RWPE1 (cell line): ENCODE measurements around the gene NRP1.
A peak's percentile ranks its signal among the peaks of the same experiment; 100 is the strongest.

ENCODE experiments used
- CTCF ChIA-PET: fragments of 350-600 bp; sonication (Branson Sonifier 250); formaldehyde crosslinking; extraction: SDS; loops from one replicate; lab custom pipeline; 2021; lab: Yijun Ruan, JAX
- POLR2A ChIA-PET: fragments of 400-600 bp; formaldehyde crosslinking; extraction: SDS; loops from one replicate; lab custom pipeline; 2020; ENCODE audit warnings: antibody characterized with exemption; ENCODE audit not compliant: low non-redundant PET; lab: Yijun Ruan, JAX
- DNase-seq: peaks from one replicate; pipeline ENCODE4 v3.0.0; 2012; ENCODE audit warnings: low spot score
- H3K27ac ChIP-seq: fragments of 450-650 bp; 2 replicates; pipeline ENCODE4 v1.5.1; 2017
- TF ChIP-seq, protein P1 (sequence below): fragments of 450-650 bp; conservative IDR thresholded peaks from 2 replicates; pipeline ENCODE4 v1.5.1; 2017; ENCODE audit warnings: low read depth, mild to moderate bottlenecking

Gene NRP1

GRCh38 chr10:33352615-33353014 is 18.1 kb upstream of the NRP1 start:
- no peak overlapping the region for H3K27ac ChIP-seq
- TF ChIP-seq, protein P1, sequence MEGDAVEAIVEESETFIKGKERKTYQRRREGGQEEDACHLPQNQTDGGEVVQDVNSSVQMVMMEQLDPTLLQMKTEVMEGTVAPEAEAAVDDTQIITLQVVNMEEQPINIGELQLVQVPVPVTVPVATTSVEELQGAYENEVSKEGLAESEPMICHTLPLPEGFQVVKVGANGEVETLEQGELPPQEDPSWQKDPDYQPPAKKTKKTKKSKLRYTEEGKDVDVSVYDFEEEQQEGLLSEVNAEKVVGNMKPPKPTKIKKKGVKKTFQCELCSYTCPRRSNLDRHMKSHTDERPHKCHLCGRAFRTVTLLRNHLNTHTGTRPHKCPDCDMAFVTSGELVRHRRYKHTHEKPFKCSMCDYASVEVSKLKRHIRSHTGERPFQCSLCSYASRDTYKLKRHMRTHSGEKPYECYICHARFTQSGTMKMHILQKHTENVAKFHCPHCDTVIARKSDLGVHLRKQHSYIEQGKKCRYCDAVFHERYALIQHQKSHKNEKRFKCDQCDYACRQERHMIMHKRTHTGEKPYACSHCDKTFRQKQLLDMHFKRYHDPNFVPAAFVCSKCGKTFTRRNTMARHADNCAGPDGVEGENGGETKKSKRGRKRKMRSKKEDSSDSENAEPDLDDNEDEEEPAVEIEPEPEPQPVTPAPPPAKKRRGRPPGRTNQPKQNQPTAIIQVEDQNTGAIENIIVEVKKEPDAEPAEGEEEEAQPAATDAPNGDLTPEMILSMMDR = no peak
- DNase-seq = no peak
- POLR2A ChIA-PET = no interaction called here
- CTCF ChIA-PET = no interaction called here

DNA sequence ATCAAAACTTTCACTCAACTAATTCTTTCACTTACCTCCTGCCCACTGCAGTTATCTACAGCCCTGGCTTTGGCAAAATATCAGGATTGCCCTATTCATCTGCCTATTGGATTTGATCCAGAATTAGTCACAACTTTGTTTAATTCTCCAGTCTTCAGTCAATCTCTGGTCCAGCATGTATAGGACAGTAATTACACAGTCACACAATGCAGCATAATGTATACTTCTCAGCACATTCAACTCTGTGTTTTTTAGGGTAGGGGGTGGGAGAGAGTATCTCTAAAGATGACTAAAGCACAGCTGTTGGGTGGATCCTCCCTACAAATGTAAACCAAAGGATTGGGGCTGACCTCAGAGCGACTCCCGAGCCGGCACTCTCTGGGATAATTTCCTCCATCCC is 17.7 kb upstream of the NRP1 start:
- TF ChIP-seq, protein P1 = no peak
- DNase-seq = peak; percentile 68
- no peak overlapping the region for H3K27ac ChIP-seq
- POLR2A ChIA-PET = no interaction called here
- CTCF ChIA-PET = no interaction called here

DNA sequence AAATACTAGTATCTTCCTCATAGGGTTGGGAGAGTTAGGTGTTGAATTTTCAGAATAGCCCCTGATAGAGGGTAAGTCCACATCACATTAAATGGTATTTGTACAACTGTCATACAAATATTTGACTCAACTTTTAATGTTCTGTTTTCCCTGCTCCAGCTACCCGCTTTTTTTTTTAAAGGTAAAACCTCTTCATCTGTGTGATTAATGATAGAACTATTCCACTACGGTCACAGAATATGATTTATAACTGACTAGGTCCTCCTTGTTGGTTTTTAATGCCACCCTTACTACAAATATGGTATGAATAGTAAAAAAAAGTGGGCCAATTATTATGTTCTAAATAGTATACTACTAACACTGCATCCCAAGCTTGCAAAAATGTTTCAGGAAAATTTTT is 15.6 kb upstream of the NRP1 start:
- ChIA-PET POLR2A (no interaction called here), CTCF (no interaction called here)
- H3K27ac ChIP-seq = no peak overlapping the region
- TF ChIP-seq, protein P1 = no peak
- DNase-seq = no peak

- ChIA-PET CTCF (interaction anchor here (0.5 to 0.8 kb wide), 4 partner anchors 19 to 1498 kb away, joined by 3 read pairs; no protein-coding TSS in a partner anchor), POLR2A (no interaction called here)
- no peak overlapping the region for H3K27ac ChIP-seq
- no peak for DNase-seq
- TF ChIP-seq, protein P1 = no peak
Observed at GRCh38 chr10:33349268-33349667, 14.8 kb upstream of the NRP1 start.

GRCh38 chr10:33347211-33347610 is 12.7 kb upstream of the NRP1 start:
- ChIA-PET CTCF (interaction anchor here (0.9 kb wide), 1 partner anchor 12 kb away, joined by 4 read pairs; no protein-coding TSS in a partner anchor), POLR2A (no interaction called here)
- TF ChIP-seq, protein P1 = no peak
- H3K27ac ChIP-seq = no peak overlapping the region
- DNase-seq = no peak

DNA sequence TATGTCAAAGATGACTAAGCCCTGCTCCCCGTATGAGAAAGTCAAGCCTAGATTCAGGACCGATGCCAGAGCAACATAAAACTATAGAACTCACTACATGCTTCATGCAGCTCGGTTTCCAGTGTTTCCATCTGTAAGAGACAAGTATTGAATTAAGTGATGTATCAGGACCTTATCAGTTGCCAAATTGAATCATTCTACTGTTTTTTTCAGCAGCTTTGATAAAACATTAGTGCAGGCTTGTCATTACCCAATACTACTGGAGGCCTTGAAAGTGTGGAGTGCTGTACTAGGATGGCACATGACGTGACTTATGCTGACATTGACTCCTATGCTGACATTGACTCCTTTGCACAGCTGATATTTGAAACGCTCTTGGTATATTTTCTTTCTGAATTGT is 10.8 kb upstream of the NRP1 start:
- ChIA-PET POLR2A (no interaction called here), CTCF (interaction anchor here (0.5 to 0.7 kb wide), 4 partner anchors 124 to 1293 kb away, joined by 3 to 4 read pairs (median 4); no protein-coding TSS in a partner anchor)

More for the DNA sequence above, 10.8 kb upstream of the NRP1 start:
- no peak for DNase-seq
- no peak overlapping the region for H3K27ac ChIP-seq
- TF ChIP-seq, protein P1 = no peak
